ENCODE data around the gene RNU1-4.
"Not testable (repeated sequence)": the region's sequence is repeated elsewhere in the genome, so short reads cannot be mapped to it uniquely, and the experiment has no call there.

RNU1-4 gene

DNA sequence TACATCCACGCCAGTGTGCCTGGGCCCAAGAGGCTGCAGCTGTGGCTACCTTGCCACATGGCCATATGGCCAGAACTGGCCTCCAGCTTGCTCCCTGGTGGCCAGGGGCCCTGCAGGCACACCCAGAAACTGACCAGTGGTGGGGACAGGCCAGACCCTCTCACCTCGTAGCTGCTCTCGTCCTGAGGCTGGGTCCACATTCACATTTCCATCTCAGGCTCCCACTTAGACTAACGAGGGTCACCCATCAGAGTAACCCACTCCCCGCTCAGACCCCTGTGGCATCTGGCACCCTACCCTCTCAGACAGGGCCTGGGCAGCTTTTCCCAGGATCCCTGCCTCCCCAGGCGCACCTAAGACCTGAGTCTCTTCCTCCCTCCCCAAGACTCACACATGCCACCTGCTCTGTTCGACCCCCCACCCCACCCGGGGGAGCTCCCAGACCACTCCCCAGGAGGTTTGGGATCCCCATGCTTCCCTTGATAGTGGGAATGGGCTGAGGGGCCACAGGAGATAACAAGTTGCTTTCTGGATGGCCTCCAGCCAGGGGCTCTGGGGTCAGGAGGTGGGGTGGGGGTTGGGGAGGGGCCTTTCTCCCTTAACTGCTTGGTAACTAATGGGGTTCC, 21.3 kb upstream of the RNU1-4 start:
- no peak overlapping the region for H3K27ac ChIP-seq

DNA sequence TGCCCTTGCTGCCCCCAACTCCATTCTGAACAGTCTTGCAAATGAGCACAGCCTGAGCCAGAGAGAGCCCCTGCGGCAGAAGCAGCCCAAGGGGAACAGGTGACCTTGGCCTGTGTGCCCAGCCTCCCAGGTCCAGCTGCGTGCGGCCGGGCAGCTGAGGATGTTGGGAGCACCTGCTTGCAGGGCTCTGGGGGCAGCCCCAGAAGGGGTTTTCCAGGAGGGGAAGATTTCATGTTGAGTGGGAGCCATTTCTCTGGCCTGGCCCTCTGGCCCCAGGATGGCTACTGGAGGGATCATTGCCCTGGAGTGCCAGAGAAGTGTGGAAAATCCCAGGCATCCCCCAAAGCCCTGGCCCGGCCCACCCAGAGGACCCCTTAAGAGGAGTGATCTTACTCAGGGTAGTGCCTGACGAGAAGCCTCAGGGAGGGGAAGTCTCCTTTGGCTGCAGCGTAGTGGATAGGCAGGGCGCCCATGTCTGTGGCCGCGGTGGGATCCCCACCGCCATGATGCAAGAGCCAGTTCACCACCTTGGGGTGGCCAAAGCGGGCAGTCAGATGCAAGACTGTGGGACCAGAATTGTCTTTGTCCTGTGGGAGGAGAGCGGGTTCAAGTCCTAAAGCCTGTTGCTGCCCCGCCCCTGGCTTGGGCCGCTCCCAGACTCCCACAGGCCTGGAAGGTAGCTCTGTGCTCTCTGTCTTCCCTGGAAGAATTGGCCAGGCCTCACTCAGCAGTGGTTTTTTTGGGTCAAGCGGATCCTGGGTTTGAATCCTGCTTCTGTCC, 20.6 kb upstream of the RNU1-4 start:
- TF ChIP-seq, protein P1, sequence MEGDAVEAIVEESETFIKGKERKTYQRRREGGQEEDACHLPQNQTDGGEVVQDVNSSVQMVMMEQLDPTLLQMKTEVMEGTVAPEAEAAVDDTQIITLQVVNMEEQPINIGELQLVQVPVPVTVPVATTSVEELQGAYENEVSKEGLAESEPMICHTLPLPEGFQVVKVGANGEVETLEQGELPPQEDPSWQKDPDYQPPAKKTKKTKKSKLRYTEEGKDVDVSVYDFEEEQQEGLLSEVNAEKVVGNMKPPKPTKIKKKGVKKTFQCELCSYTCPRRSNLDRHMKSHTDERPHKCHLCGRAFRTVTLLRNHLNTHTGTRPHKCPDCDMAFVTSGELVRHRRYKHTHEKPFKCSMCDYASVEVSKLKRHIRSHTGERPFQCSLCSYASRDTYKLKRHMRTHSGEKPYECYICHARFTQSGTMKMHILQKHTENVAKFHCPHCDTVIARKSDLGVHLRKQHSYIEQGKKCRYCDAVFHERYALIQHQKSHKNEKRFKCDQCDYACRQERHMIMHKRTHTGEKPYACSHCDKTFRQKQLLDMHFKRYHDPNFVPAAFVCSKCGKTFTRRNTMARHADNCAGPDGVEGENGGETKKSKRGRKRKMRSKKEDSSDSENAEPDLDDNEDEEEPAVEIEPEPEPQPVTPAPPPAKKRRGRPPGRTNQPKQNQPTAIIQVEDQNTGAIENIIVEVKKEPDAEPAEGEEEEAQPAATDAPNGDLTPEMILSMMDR (IDR thresholded peaks at IDR 0.05): no peak
- no peak for TF ChIP-seq ZFX (IDR thresholded peaks at IDR 0.05; ENCODE audit: borderline replicate concordance)
- H3K27ac ChIP-seq: no peak overlapping the region

More for the DNA sequence above, 21.3 kb upstream of the RNU1-4 start:
- TF ChIP-seq ZFX (IDR thresholded peaks at IDR 0.05; ENCODE audit: borderline replicate concordance): no peak
- TF ChIP-seq, protein P1 (IDR thresholded peaks at IDR 0.05): no peak

DNA sequence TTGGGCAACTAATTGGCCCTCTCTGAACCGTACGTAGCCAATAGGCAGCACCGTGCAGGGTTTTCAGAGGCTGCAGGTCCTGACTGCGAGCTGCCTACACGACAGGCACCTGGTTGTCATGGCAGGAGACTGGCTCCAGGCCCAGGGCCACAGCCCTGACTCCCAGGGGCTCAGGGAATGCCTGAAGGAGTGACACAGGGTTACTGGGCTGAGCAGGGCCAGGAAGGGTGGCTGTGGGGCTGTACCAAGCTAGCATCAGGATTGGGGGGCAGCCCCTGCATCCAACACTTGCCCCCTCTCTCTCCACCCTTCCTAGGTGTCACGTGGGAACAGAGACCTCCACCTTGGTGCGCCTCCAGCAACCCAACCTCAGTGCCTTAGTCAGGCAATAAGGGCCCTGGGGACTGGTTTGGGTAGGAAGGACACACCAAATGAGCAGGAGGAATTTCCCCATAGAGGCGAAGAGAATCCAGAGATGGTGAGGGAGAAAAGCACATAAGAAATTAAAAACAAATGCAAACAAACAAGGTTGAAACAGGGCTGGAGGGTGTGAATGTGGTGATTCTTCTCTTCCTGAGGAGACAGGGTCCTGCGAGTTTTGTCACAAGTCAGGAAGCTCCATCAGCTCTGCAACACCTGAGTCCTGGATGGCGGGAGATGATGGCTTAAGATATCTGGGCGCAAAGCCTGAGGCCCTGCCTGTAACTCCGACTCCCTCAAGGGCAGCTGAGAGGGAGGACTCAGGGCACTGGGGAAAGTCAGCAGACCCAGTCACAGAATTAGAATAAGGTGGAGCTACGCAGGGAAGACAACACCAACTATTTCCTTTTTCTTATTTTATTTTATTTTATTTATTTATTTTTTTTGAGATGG, 19.7 kb upstream of the RNU1-4 start:
- TF ChIP-seq, protein P1 (IDR thresholded peaks at IDR 0.05): no peak
- no peak for TF ChIP-seq ZFX (IDR thresholded peaks at IDR 0.05; ENCODE audit: borderline replicate concordance)
- no peak overlapping the region for H3K27ac ChIP-seq

DNA sequence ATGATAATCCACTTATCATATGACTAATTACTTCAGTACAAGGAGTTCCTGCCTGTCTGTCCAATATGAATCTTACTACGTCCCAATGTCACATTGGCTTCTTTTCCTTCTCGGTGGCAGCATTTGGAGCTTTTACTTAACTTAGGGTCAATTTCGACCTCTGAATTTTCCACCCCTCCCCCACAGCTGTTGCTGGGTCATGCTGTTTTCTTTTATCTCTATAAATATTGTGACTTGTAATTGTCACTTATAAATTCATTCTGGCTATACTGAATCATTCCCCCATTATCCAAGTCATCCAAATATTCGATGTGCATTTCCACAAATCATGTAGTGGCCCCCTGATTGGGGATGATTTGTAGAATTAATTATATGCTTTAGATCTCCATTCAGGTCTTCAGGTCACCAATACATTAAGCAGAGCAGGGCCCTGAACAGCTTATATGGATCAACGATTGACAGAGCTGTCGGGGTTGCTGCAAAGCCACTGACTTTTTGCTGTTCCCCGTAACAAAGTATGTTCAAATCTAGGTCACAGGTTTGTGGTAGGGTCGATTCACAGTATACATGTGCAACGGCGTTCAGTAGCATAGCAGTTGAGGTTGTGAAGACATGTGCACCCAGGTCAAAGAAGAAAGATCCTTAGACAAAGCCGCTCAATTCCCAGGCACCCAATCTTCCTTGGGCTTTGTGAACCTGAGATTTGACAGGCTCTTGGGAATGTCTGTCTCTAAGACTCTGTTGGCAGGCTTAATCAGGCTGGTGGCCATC, 18.3 kb upstream of the RNU1-4 start:
- no peak overlapping the region for H3K27ac ChIP-seq
- TF ChIP-seq, protein P1 (IDR thresholded peaks at IDR 0.05): no peak
- TF ChIP-seq ZFX (IDR thresholded peaks at IDR 0.05; ENCODE audit: borderline replicate concordance): no peak

DNA sequence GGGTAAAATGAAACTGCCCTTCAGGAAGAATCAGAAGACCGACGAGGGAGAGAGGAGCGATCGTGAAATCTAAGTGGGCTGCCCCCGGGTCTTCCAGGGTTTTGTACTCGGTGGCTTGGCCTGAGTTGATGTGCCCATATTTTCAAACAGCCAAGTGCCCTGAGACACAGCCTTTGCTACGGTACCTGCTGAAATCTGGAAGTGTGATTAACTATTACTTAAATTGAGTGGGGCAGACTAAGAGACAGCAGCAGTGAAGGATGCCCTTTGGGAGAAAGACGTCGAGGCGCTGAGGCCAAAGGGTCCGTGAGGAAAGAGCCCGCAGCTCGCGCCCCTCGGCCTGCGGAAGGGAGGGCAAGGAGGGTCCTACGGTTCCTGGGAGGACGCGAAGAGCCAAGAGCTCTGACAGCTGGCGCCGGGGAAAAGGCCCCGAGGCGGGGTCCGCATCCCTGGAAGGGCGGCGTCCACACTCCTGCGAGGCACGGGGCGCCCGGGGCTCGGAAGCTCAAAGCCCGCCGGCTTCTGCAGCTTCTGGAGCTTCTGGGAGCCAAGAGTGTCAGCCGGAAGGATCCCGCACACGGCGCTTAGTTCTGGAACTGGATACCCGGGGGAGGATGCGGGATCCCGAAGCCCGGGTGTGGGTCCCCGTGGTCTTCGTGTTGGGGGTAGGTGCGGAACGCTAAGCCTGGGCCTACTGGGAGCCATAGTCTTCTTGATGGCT, 15.4 kb upstream of the RNU1-4 start:
- TF ChIP-seq ZFX (IDR thresholded peaks at IDR 0.05; ENCODE audit: borderline replicate concordance): no peak
- TF ChIP-seq, protein P1 (IDR thresholded peaks at IDR 0.05): no peak
- no peak overlapping the region for H3K27ac ChIP-seq

DNA sequence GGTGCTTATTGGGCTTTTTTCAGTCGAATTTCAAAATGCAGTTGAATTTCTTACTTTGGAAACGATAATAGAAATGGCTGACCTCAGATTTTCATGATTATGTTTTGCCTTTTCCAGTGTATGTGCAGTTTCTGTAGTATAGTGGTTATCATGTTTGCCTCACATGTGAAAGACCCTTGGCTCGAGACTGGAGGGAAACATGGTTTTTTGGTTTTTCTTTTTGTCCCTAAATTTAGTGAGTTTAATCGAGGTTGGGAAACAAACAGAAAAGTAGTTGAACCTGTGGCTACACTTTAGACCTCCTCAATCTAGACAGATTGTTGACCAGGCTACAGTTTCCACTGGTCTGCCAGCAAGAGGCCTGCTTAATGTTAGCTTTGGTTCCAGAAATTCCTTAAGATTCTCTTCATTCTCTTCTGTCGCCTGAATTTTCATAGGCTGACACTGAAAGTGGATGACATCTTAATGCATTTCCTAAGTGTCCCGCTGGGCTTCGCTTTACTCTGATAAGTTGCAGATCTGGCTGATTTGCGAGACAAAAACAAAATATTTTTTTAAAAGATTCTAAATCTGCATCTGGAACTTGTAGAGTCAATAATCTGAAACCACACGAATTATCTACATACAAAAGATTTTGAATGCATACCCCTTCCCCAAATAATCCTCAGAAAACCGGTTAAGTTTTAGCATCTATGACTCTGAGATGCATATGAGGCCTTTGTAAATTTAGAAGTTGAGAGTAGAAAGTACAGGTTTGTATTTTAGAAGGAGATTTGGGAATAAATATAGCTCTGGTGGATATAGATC, 14.7 kb upstream of the RNU1-4 start:
- not testable (repeated sequence) for H3K27ac ChIP-seq

All from 22Rv1 (cell line).